ENCODE results near the gene RNF224. TPM values are rescaled to one million over a fixed set of nuclear protein-coding genes. Genes with fewer than 3 reads are reported as not detected.

Gene RNF224
- total and polyA plus RNA-seq, 10 of the 15 experiments (the other 5 are each of a cell fraction or from before 2014, with no cell fraction given) = not detected

GRCh38 chr9:137240841-137241489, 13.7 kb downstream of the RNF224 start, which contains the start of gene TUBB4B (continued):
- peak; percentile 95 for TF ChIP-seq CEBPZ (IDR thresholded peaks at IDR 0.05; ENCODE audit: low read depth, low read length)
- TF ChIP-seq ZNF207 (IDR thresholded peaks at IDR 0.05; ENCODE audit: borderline replicate concordance) = peak; percentile 84
- TF ChIP-seq ZZZ3 (IDR thresholded peaks at IDR 0.05; ENCODE audit: control insufficient read depth, insufficient read length, low read depth) = no peak
- peak; percentile 75; the same call in 1 of the 2 replicates for TF ChIP-seq RFX5 (IDR thresholded peaks at IDR 0.05; ENCODE audit: low read depth, low read length)
- TF ChIP-seq NFYB (IDR thresholded peaks at IDR 0.05; ENCODE audit: insufficient read depth, low read depth, low read length) = peak; percentile 99
- no peak for TF ChIP-seq CBX3 (IDR thresholded peaks at IDR 0.05; ENCODE audit: borderline replicate concordance, low read depth)
- TF ChIP-seq ZNF687 (IDR thresholded peaks at IDR 0.05) = peak; percentile 97
- no peak; the same call in none of the 2 replicates for TF ChIP-seq IKZF1 (conservative IDR thresholded peaks at IDR 0.05)
- peak; percentile 43; the same call in 1 of the 2 replicates for TF ChIP-seq GATAD2B (conservative IDR thresholded peaks at IDR 0.05; ENCODE audit: low read depth)
- peak; percentile 96 for TF ChIP-seq LARP7 (IDR thresholded peaks at IDR 0.05)
- TF ChIP-seq, protein P1, sequence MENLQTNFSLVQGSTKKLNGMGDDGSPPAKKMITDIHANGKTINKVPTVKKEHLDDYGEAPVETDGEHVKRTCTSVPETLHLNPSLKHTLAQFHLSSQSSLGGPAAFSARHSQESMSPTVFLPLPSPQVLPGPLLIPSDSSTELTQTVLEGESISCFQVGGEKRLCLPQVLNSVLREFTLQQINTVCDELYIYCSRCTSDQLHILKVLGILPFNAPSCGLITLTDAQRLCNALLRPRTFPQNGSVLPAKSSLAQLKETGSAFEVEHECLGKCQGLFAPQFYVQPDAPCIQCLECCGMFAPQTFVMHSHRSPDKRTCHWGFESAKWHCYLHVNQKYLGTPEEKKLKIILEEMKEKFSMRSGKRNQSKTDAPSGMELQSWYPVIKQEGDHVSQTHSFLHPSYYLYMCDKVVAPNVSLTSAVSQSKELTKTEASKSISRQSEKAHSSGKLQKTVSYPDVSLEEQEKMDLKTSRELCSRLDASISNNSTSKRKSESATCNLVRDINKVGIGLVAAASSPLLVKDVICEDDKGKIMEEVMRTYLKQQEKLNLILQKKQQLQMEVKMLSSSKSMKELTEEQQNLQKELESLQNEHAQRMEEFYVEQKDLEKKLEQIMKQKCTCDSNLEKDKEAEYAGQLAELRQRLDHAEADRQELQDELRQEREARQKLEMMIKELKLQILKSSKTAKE (IDR thresholded peaks at IDR 0.05; ENCODE audit: low read depth, poor library complexity, severe bottlenecking) = peak; percentile 85
- no peak; the same call in 1 of the 2 replicates for TF ChIP-seq RCOR1 (conservative IDR thresholded peaks at IDR 0.05; ENCODE audit: low read depth, low read length)
- TF ChIP-seq POLR2AphosphoS5 (IDR thresholded peaks at IDR 0.05; ENCODE audit: low read length) = peak; percentile 99
- peak; percentile 100 for TF ChIP-seq DPF2 (IDR thresholded peaks at IDR 0.05)
- peak; percentile 80; the same call in 1 of the 2 replicates for TF ChIP-seq ZBED1 (IDR thresholded peaks at IDR 0.05; ENCODE audit: borderline replicate concordance)
- no peak for TF ChIP-seq BRCA1 (IDR thresholded peaks at IDR 0.05; ENCODE audit: low read depth, low read length)
- TF ChIP-seq TARDBP (IDR thresholded peaks at IDR 0.05; ENCODE audit: borderline replicate concordance) = 0 out of 2 replicates have a peak, but pooled peaks have one; percentile 49
- peak; percentile 85 for TF ChIP-seq NFYA (IDR thresholded peaks at IDR 0.05; ENCODE audit: borderline replicate concordance, low read depth, low read length)
- TF ChIP-seq NR2F1 (conservative IDR thresholded peaks at IDR 0.05) = peak; percentile 54
- TF ChIP-seq RELA (IDR thresholded peaks at IDR 0.05; ENCODE audit: borderline replicate concordance, partially characterized antibody) = peak; percentile 67
- TF ChIP-seq KAT2A (conservative IDR thresholded peaks at IDR 0.05; ENCODE audit: control insufficient read depth, low read depth, low read length) = no peak
- TF ChIP-seq MXI1 (IDR thresholded peaks at IDR 0.05; ENCODE audit: low read depth, low read length) = peak; percentile 52; the same call in 1 of the 2 replicates

Data from GM12878 (cell line).